Body of pancreas (tissue), 4 donors: ENCODE data around the gene PTPRN. TPM values are rescaled to one million over a fixed set of nuclear protein-coding genes. Genes with fewer than 3 reads are reported as not detected.

Source experiments
- ATAC-seq: fragments of 150-250 bp; one replicate; pipeline ENCODE4 v1.9.1; 2016
- DNase-seq, 4 donors: peaks; one replicate each; pipeline ENCODE4 v3.0.0-alpha.2; 2019
- H3K27ac ChIP-seq, 4 donors: fragments of 200-600 bp; sonication (generic); 1 replicate in 3 of 4; 2 replicates in 1 of 4; pipeline versions ENCODE4 v1.5.1 to v1.6.1; 2016 to 2019; ENCODE audit warnings: mild to moderate bottlenecking in 1 of 4, mixed read lengths in 1 of 4, moderate library complexity in 1 of 4
- H3K27me3 ChIP-seq, 2 donors: fragments of 200-600 bp; sonication (generic); one replicate each; pipeline ENCODE4 v1.6.0; 2016; ENCODE audit warnings: mild to moderate bottlenecking in 1 of 2
- H3K36me3 ChIP-seq, 2 donors: fragments of 200-600 bp; sonication (generic); replicated peaks in 1 of 2; 2 replicates each; pipeline ENCODE4 v1.5.1; 2016; ENCODE audit warnings: low read depth in 2 of 2; ENCODE audit not compliant: insufficient read depth in 1 of 2
- H3K4me1 ChIP-seq: fragments of 200-600 bp; sonication (generic); one replicate; pipeline ENCODE4 v1.6.0; 2016
- H3K4me3 ChIP-seq, 2 donors: fragments of 200-600 bp; sonication (generic); 1 replicate in 1 of 2; 2 replicates in 1 of 2; pipeline ENCODE4 v1.5.1; 2016 to 2019
- H3K9me3 ChIP-seq, 3 donors: fragments of 200-600 bp; sonication (generic); 1 replicate in 2 of 3; 2 replicates in 1 of 3; pipeline ENCODE4 v1.5.1; 2016
- POLR2A ChIP-seq, 3 donors: fragments of 450-650 bp; IDR thresholded peaks; one replicate each; pipeline ENCODE4 v1.6.1; 2016; ENCODE audit warnings: antibody characterized with exemption in 3 of 3, mild to moderate bottlenecking in 2 of 3
- WGBS, 2 donors: methylation state at CpG; one replicate each; pipeline ENCODE4 v1.1.5; 2017; 5-methylcytosine and 5-hydroxymethylcytosine counted together
- intact Hi-C: fragments of 100-400 bp; cut with DNase I; formaldehyde crosslinking; loops from one replicate; pipeline ENCODE4 v1.15.1; 2023
- total RNA-seq, 2 donors: library from RNA; depleted of rRNA; stranded (reverse); fragments of >200 nt; gene quantifications; one replicate each; pipeline ENCODE4 v1.1.0, GENCODE V29; 2016
- TF ChIP-seq, protein P1 (sequence below), 7 experiments: fragments of 450-650 bp in 4 of 7; fragments of 200-600 bp in 3 of 7; sonication (generic) in 3 of 7; IDR thresholded peaks; one replicate each; pipeline ENCODE4 v1.5.1; 2016 to 2019; ENCODE audit warnings: antibody characterized with exemption in 7 of 7

Gene PTPRN
- total RNA-seq, 2 donors from 2014 or later = 18.7 to 19.8 TPM

DNA sequence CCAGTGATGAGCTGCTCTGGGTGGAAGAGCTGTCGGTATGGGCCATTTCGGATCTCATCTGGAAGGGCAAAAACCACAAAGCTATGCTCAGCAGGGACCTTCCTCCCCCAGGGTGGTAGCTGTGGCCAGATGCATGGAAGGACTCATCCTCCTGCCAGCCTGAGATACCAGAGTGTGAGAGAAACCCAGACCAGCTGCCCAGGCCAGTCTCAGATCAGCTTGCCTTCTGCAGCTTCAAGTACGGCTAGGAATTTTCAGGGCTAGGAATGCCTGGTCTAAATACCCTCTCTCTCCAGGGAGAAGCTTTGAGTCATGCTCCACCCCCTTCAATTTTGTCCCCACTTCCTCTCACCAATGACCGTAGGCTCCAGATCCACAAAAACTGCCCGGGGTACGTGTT, 57.5 kb downstream of the PTPRN start:
- ATAC-seq (no peak), DNase-seq (no peak)
- Histone ChIP-seq H3K36me3 (peaks cover 0 to 2% of the 10 kb centered on the region in 2 donors), H3K4me1 (peaks cover 76% of the 10 kb centered on the region), H3K27me3 (no peaks in the 10 kb centered on the region), H3K4me3 (no peak overlapping the region), H3K9me3 (no peaks in the 10 kb centered on the region), H3K27ac (peak overlapping the region; percentile 77 to 96 (median 86))
- intact Hi-C loops = no loop called here
- WGBS, 2 donors = 88 to 89% methylated on average over 6 of the region's 6 CpGs
- TF ChIP-seq, protein P1, sequence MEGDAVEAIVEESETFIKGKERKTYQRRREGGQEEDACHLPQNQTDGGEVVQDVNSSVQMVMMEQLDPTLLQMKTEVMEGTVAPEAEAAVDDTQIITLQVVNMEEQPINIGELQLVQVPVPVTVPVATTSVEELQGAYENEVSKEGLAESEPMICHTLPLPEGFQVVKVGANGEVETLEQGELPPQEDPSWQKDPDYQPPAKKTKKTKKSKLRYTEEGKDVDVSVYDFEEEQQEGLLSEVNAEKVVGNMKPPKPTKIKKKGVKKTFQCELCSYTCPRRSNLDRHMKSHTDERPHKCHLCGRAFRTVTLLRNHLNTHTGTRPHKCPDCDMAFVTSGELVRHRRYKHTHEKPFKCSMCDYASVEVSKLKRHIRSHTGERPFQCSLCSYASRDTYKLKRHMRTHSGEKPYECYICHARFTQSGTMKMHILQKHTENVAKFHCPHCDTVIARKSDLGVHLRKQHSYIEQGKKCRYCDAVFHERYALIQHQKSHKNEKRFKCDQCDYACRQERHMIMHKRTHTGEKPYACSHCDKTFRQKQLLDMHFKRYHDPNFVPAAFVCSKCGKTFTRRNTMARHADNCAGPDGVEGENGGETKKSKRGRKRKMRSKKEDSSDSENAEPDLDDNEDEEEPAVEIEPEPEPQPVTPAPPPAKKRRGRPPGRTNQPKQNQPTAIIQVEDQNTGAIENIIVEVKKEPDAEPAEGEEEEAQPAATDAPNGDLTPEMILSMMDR (IDR thresholded peaks at IDR 0.05) = no peak
- no peak for TF ChIP-seq POLR2A (IDR thresholded peaks at IDR 0.05)

DNA sequence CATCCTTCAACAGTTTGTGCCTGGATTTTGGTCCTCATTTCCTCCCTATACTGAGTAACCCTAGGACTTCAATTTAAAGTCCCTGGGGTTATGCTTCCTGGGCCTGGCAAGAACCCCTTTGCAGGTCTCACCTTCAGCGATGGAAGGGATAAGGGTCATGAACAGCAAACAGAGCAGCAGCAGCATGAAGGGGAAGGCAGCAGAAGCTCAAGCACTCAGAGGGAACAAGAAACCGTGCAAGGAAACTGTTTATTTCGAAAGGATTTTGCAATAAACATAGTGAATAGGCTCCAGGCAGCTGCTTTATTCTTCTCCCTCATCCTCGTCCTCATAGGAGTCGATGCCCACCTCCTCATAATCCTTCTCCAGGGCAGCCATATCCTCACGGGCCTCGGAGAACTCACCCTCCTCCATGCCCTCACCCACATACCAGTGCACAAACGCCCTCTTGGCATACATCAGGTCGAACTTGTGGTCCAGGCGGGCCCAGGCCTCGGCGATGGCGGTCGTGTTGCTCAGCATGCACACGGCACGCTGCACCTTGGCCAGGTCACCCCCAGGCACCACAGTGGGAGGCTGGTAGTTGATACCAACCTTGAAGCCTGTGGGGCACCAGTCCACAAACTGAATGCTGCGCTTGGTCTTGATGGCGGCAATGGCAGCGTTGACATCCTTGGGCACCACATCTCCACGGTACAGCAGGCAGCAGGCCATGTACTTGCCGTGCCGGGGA, 59.0 kb downstream of the PTPRN start:
- no peaks in the 10 kb centered on the region for H3K27me3 ChIP-seq
- WGBS, 2 donors = 77 to 80% methylated on average over 20 to 22 of the region's 22 CpGs
- DNase-seq = no peak
- H3K4me1 ChIP-seq = peaks cover 87% of the 10 kb centered on the region
- TF ChIP-seq, protein P1 (IDR thresholded peaks at IDR 0.05) = no peak
- TF ChIP-seq POLR2A (IDR thresholded peaks at IDR 0.05) = no peak
- intact Hi-C loops = no loop called here
- H3K9me3 ChIP-seq = no peaks in the 10 kb centered on the region
- peak overlapping the region; percentile 80 to 96 (median 94) for H3K27ac ChIP-seq
- no peak overlapping the region for H3K4me3 ChIP-seq
- peaks cover 0 to 2% of the 10 kb centered on the region in 2 donors for H3K36me3 ChIP-seq
- no peak for ATAC-seq

DNA sequence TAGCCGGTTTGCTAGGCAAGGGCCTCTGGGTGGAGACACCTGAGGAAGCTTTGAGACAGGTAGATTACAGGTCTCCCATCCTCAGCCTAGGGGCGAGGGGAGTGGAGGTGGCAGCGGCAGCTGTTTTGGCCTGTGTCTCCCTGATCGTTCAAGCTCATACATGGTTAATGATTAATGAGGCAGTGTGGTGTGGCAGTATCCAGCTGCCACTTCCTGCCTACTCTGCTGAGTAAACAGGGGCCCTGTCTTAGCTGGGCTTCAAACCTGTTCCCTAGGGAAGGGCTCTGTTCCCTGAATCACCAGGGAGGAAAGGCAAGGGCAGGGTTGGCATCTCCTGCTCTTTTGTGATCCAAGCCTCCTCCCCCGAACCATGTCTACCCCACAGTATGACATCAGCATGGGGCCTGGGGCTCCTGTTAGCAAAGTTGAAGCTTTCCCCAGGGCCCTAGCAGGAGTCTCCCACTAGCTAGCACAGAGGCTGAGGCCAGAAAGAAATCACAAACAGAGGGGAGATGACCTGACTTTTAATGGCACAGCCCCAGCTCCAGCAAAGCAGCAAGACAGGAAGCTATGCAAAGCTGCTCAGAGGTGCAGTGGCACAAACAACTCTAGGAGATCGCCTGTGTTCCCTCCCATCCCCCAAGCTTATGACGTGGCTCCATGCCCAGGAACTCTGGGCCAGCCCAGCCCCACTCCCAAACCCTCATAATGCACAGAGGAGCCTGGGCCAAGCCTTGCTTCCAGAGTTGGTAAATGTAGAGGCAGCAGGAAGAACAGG, 59.8 kb downstream of the PTPRN start:
- intact Hi-C loops = no loop called here
- Histone ChIP-seq H3K27me3 (no peaks in the 10 kb centered on the region), H3K4me3 (no peak overlapping the region), H3K36me3 (peaks cover 0 to 2% of the 10 kb centered on the region in 2 donors), H3K4me1 (peaks cover 87% of the 10 kb centered on the region), H3K27ac (peak overlapping the region; percentile 80 to 96 (median 94)), H3K9me3 (no peaks in the 10 kb centered on the region)
- ATAC-seq (peak; percentile 74), DNase-seq (peak; percentile 86 to 93 (median 90))
- peak; percentile 31 to 65 (median 61) for TF ChIP-seq POLR2A (IDR thresholded peaks at IDR 0.05)
- TF ChIP-seq, protein P1 (IDR thresholded peaks at IDR 0.05) = peak in 1 of 7 experiments; percentile 6
- 2 to 9% methylated on average over 5 to 7 of the region's 7 CpGs for WGBS, 2 donors

DNA sequence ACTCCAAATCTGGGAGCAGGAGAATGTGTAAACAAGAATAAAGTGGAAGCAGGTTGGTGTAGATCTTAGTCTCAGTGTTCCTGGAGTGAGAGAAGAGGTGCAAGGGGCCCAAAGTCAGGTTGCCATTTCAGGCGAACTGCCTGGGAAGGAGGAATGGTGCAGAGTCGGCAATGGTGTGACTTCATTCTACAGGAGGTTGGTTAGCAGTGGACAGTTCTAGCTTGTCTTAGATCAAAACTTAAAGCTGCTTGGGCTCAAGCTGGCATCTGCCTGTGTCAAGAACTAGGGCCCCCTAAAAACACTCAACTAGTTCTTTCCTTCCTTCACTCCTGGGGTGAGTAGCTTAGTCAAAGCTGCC, 60.4 kb downstream of the PTPRN start:
- Histone ChIP-seq H3K9me3 (no peaks in the 10 kb centered on the region), H3K4me3 (no peak overlapping the region), H3K27me3 (no peaks in the 10 kb centered on the region), H3K27ac (peak overlapping the region; percentile 80 to 96 (median 94)), H3K4me1 (peaks cover 87% of the 10 kb centered on the region), H3K36me3 (peaks cover 0 to 2% of the 10 kb centered on the region in 2 donors)
- TF ChIP-seq POLR2A (IDR thresholded peaks at IDR 0.05) = no peak
- TF ChIP-seq, protein P1 (IDR thresholded peaks at IDR 0.05) = no peak
- WGBS, 2 donors = 65 to 83% methylated on average over 2 of the region's 2 CpGs
- no peak for ATAC-seq
- no peak for DNase-seq
- intact Hi-C loops = no loop called here
